GM21390 (cell line): ENCODE data around the gene CHST6.
"Not testable (repeated sequence)": the region's sequence is repeated elsewhere in the genome, so short reads cannot be mapped to it uniquely, and the experiment has no call there.

Experiments used
- ATAC-seq: cut with Tn5 transposase; IDR thresholded peaks from one replicate; pipeline ENCODE4 v1.9.1; 2021; ENCODE audit not compliant: unreplicated experiment

Gene CHST6

GRCh38 chr16:75477680-75478473 lies 17.4 kb downstream of the CHST6 start:
- ATAC-seq = no peak

DNA sequence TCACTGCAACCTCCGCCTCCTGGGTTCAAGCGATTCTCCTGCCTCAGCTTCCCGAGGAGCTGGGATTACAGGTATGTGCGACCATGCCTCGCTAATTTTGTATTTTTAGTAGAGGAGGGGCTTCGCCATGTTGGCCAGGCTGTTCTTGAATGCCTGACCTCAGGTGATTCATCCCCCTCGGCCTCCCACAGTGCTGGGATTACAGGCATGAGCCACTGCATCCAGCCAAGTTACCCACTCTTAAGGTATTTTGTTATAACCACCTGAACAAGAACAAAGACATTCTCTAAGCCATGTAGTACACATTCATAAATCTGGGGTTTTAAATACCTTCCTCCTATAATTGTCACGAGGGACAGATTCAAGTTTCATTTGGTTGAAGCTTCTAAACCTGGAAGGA lies 18.4 kb downstream of the CHST6 start:
- no peak for ATAC-seq

- no peak for ATAC-seq
Measured at GRCh38 chr16:75475420-75475847, 19.8 kb downstream of the CHST6 start.

GRCh38 chr16:75472908-75473877 lies 22.0 kb downstream of the CHST6 start:
- no peak for ATAC-seq

DNA sequence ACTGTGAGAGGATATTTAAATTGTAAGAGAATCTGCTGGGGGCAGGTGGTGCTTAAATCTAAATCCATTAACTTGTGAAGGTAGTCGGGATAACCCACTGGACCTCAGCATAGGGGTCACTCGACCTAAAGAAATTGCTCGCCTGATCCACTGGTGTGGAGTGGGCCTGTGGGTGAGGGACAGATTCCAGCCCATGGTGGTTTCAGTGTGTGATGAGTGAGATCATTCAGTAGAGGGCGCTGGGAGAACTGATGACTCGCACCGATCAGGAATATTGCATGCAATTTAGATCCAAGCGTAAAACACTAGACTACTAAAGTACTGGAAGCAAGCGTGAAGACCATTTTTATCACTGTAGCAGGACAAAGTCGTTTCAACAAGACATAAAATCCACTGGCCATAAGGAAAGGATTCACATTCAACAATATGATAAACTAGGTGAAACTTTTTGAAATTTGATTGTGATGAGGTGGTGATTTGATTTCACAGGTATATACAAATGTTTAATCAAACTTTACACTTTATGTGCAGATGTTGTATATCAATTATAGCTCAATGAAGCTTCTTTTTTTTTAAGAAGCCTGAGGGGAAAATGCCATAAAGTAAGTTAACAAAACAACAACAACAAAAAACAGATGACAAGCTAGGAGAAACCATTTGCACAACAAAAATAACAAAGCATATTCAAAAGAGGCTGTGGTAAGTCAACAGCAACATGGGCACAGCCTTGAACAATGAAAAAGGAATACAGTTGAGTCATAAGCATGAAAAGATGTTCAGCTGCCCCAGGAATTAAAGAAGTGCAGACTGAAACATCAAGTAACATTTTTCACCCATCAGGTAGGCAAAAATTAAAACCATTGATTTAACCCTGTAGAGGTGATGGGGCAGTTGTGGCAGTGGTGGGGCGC lies 23.3 kb downstream of the CHST6 start:
- ATAC-seq = peak; percentile 90

DNA sequence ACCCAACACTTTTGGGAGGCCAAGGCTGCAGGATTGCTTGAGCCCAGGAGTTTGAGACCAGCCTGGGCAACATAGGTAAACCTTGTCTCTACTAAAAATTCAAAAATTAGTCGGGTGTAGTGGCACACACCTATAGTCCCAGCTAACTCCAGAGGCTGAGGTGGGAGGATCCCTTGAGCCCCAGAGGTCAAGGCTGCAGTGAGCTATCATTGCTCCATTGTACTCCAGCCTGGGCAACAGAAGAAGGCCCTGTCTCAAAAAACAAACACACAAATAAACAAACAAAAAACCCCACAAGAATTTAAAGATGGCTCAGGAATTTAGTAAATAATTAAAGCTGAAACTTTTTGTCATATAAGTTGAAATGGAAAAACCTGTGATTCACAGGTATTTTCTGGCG lies 28.5 kb downstream of the CHST6 start:
- ATAC-seq = no peak

DNA sequence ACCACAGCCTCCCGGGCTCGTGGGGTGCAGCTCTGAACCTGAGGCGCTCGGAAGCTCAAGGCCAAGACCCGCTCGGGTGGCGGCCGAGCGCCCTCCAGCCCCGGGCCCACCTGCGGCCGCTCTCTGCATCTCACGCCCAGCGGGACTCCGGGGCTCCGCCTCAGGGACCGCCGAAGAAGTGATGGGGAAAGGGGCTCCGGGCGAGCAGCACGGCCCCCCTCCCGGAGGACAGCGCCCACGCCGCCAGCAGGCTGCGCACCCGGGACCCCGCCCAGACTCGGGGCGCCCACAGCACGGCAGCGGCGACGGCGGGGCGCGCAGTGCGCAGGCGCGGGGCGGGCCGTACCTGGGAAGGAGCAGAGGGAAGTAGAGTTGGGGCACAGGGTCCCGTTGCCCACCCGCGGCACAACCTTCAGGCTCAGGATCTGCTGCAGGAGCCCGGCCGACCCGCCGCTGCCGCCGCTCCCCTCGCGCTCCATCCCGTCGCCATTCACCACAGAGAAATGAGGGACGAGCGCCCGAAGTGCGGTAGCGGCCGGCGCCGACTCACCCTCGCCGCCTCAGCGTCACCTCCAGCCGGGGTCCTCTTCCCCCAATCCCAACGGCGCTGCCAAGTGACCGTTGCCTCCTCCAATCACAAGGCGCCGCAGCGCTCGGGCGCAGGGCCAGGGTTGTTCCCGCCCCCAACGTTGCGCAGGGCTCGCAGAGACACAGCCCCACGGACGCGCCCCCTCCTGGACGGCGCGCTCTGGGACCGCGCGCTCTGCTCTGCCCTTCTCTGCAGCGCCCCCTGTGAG lies 30.9 kb downstream of the CHST6 start, which contains the start of gene TMEM170A:
Gene TMEM170A (minus strand): TSS at position 568 of the 797 bp plus-strand sequence. CDS start 89 bp downstream, at position 479.
- ATAC-seq = peak; percentile 90

DNA sequence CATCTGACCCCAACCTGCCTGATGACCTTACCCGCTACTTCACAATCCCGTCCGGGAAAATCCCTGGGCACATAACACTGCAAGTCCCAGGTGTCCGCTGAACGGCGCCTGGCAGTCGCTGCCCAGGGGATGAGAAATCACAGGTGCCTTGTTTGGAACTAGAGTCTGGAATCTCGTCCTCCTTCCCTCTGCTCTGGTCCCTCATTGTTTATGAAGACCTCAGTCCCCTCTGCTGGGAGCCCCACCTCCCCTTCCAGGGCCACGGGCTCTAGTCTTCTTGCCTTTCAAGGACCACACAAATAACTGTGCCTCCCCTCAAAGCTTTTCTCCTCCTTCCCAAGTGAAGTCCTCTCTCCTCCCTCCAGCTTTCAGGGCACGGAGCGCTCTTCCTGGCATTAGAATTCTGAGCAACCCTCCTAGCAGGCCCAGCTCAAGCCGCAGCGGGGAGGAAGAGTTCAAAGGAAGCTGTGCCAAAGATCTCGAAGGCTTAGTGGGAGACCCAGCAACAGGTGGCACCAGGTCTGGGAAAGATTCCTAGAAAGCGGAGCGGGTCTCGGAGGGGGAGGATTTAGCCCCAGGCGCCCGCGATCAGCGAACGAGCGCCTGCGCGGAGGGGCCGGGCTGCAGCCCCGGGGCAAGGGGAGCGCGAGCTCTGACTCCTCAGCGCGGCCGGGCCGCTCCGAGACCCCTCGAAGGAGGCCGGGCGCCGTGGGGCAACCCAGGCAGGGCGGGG lies 31.7 kb downstream of the CHST6 start:
- peak; percentile 11 for ATAC-seq

- peak; percentile 26 for ATAC-seq
Measured at GRCh38 chr16:75462806-75463205, 32.4 kb downstream of the CHST6 start.

GRCh38 chr16:75461575-75461974 lies 33.7 kb downstream of the CHST6 start:
- no peak for ATAC-seq

GRCh38 chr16:75460446-75460845 lies 34.8 kb downstream of the CHST6 start:
- ATAC-seq = no peak

DNA sequence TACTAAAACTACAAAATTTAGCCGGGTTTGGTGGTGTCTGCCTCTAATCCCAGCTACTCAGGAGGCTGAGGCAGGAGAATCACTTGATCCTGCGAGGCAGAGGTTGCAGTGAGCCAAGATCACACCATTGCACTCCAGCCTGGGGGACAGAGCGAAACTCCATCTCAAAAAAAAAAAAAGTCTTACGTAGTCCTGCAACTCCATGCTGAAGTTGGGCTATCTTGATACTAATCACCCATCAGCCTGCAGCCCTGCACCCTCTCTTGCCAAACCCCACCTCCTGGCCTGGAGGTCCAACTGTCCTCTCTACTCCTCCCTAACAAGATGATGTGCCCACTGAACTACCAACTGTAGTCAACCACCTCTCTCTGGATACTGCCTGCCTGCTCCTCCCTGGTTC lies 35.5 kb downstream of the CHST6 start:
- no peak for ATAC-seq

- no peak for ATAC-seq
Measured at GRCh38 chr16:75458439-75458838, 36.8 kb downstream of the CHST6 start.

DNA sequence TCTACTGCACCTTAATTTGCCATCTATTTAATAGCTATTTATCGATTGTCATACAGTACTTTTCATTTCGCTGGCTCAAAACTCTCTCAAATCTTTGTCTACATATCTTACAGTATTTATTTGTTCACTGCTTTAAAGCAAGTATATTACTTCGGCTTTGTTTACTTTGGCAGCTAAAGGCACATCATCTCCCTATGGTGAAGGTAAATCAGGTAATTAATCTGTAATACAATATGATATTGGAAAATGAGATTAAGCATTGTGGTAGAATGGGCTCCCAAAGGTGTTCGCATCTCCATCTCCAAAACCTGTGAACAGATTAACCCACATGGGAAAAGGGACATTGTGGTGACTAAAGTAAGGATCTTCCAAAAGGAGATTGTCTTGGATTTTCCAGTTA lies 37.2 kb downstream of the CHST6 start:
- ATAC-seq = no peak

DNA sequence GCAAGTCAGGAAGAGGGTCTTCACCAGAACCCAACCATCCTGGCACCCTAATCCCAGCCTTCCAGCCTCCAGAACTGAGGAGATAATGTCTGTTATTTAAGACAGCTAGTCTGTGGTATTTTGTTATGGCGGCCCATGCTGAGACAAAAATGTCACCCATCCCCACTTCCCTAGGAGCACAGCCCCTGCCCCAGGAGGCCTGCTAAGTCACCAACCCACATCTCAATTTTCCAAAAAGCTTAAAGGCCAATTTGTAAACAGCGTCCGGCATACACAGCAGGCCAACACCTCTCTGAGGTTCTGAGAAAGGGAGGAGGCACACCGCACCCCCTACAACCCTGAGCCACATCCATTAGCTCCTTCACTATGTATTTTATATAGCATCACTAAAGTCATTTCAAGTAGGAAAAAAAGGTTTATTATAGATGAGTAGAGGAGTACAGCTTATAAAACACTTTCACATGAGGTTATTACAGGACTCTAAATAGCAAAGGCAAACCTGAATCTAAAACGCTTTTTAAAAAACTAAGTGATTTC lies 37.7 kb downstream of the CHST6 start:
- no peak for ATAC-seq

GRCh38 chr16:75456971-75457370 lies 38.3 kb downstream of the CHST6 start:
- ATAC-seq = no peak

DNA sequence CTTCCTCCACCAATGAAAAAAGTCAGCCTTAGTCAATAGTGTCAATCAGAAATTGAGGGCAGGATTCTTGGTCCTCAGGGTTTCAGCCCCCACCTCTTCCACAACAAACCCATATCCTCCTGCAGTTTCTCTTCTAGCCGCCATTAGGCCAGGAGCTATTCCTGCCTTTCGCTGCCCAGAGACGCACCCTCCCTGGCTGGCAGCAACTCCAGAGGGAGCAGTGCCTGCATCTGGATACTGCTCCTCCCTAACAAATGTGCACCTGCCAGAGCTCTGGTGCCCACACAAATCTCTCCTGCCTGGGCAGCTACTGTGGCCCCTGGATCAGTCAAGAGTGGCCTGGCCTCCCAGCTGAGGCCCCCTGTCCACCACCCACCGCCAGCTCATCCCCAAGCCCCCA lies 38.8 kb downstream of the CHST6 start:
- not testable (repeated sequence) for ATAC-seq

- no peak for ATAC-seq
Measured at GRCh38 chr16:75455677-75456076, 39.6 kb downstream of the CHST6 start.
